NCI-H2029 (cell line): ENCODE measurements around the gene SCAF1.

ENCODE experiments used
- DNase-seq: peaks from one replicate; lab custom pipeline; 2025; lab: John Stamatoyannopoulos, UW

SCAF1 gene

GRCh38 chr19:49685845-49686332 is 43.9 kb downstream of the SCAF1 start:
- DNase-seq, result no peak

- no peak for DNase-seq
Measured at GRCh38 chr19:49686503-49687088, 44.6 kb downstream of the SCAF1 start.

- no peak for DNase-seq
Measured at GRCh38 chr19:49687150-49687549, 45.1 kb downstream of the SCAF1 start.

- no peak for DNase-seq
Measured at GRCh38 chr19:49687566-49688316, 45.7 kb downstream of the SCAF1 start.

- no peak for DNase-seq
Measured at GRCh38 chr19:49688531-49689132, 46.6 kb downstream of the SCAF1 start.

GRCh38 chr19:49689133-49690078 is 47.4 kb downstream of the SCAF1 start, which contains the start of gene ADM5:
TSS of gene ADM5 (plus strand) at chr19:49689594. CDS start at chr19:49689838, 244 bp downstream.
- DNase-seq, result peak; percentile 53

GRCh38 chr19:49690079-49690655 is 48.2 kb downstream of the SCAF1 start:
- DNase-seq, result no peak

- DNase-seq, result peak; percentile 69
Measured at GRCh38 chr19:49690656-49691242, 48.7 kb downstream of the SCAF1 start, which contains the start of gene CPT1C. TSS of gene CPT1C (plus strand) at chr19:49691116. CDS start at chr19:49692253, 1,137 bp downstream.

GRCh38 chr19:49691243-49692146 is 49.5 kb downstream of the SCAF1 start:
- DNase-seq, result peak; percentile 61

- DNase-seq, result no peak
Measured at GRCh38 chr19:49692147-49692506, 50.1 kb downstream of the SCAF1 start.

GRCh38 chr19:49696115-49696514 is 54.1 kb downstream of the SCAF1 start:
- DNase-seq, result no peak

- no peak for DNase-seq
Measured at GRCh38 chr19:49696865-49697264, 54.9 kb downstream of the SCAF1 start.

- no peak for DNase-seq
Measured at GRCh38 chr19:49699364-49699763, 57.4 kb downstream of the SCAF1 start.

- no peak for DNase-seq
Measured at GRCh38 chr19:49700563-49700962, 58.6 kb downstream of the SCAF1 start.

- DNase-seq, result no peak
Measured at GRCh38 chr19:49701271-49701786, 59.3 kb downstream of the SCAF1 start.

GRCh38 chr19:49704888-49705642 is 63.1 kb downstream of the SCAF1 start:
- no peak for DNase-seq

GRCh38 chr19:49705919-49706318 is 63.9 kb downstream of the SCAF1 start:
- DNase-seq, result no peak
